Body of pancreas (tissue), 4 donors: ENCODE measurements around the gene MLNR. TPM values are rescaled to one million over a fixed set of nuclear protein-coding genes. Genes with fewer than 3 reads are reported as not detected.

Experiments
- ATAC-seq: fragments of 150-250 bp; one replicate; pipeline ENCODE4 v1.9.1; 2016
- DNase-seq, 4 donors: peaks; one replicate each; pipeline ENCODE4 v3.0.0-alpha.2; 2019
- H3K27ac ChIP-seq, 4 donors: fragments of 200-600 bp; sonication (generic); 1 replicate in 3 of 4; 2 replicates in 1 of 4; pipeline versions ENCODE4 v1.5.1 to v1.6.1; 2016 to 2019; ENCODE audit warnings: mild to moderate bottlenecking in 1 of 4, mixed read lengths in 1 of 4, moderate library complexity in 1 of 4
- H3K27me3 ChIP-seq, 2 donors: fragments of 200-600 bp; sonication (generic); one replicate each; pipeline ENCODE4 v1.6.0; 2016; ENCODE audit warnings: mild to moderate bottlenecking in 1 of 2
- H3K36me3 ChIP-seq, 2 donors: fragments of 200-600 bp; sonication (generic); replicated peaks in 1 of 2; 2 replicates each; pipeline ENCODE4 v1.5.1; 2016; ENCODE audit warnings: low read depth in 2 of 2; ENCODE audit not compliant: insufficient read depth in 1 of 2
- H3K4me1 ChIP-seq: fragments of 200-600 bp; sonication (generic); one replicate; pipeline ENCODE4 v1.6.0; 2016
- H3K4me3 ChIP-seq, 2 donors: fragments of 200-600 bp; sonication (generic); 1 replicate in 1 of 2; 2 replicates in 1 of 2; pipeline ENCODE4 v1.5.1; 2016 to 2019
- H3K9me3 ChIP-seq, 3 donors: fragments of 200-600 bp; sonication (generic); 1 replicate in 2 of 3; 2 replicates in 1 of 3; pipeline ENCODE4 v1.5.1; 2016
- CTCF ChIP-seq, 7 experiments: fragments of 450-650 bp in 4 of 7; fragments of 200-600 bp in 3 of 7; sonication (generic) in 3 of 7; IDR thresholded peaks; one replicate each; pipeline ENCODE4 v1.5.1; 2016 to 2019; ENCODE audit warnings: antibody characterized with exemption in 7 of 7
- POLR2A ChIP-seq, 3 donors: fragments of 450-650 bp; IDR thresholded peaks; one replicate each; pipeline ENCODE4 v1.6.1; 2016; ENCODE audit warnings: antibody characterized with exemption in 3 of 3, mild to moderate bottlenecking in 2 of 3
- WGBS, 2 donors: methylation state at CpG; one replicate each; pipeline ENCODE4 v1.1.5; 2017; 5-methylcytosine and 5-hydroxymethylcytosine counted together
- intact Hi-C: fragments of 100-400 bp; cut with DNase I; formaldehyde crosslinking; loops from one replicate; pipeline ENCODE4 v1.15.1; 2023
- total RNA-seq, 2 donors: library from RNA; depleted of rRNA; stranded (reverse); fragments of >200 nt; gene quantifications; one replicate each; pipeline ENCODE4 v1.1.0, GENCODE V29; 2016

MLNR gene
- total RNA-seq, 2 donors from 2014 or later = not detected

GRCh38 chr13:49217962-49218492 is 2.1 kb upstream of the MLNR start:
- no peak for TF ChIP-seq POLR2A (IDR thresholded peaks at IDR 0.05)
- TF ChIP-seq CTCF (IDR thresholded peaks at IDR 0.05) = no peak
- Histone ChIP-seq H3K4me3 (no peak overlapping the region), H3K9me3 (no peaks in the 10 kb centered on the region), H3K27me3 (peaks cover 8 to 30% of the 10 kb centered on the region in 2 donors), H3K36me3 (no peaks in the 10 kb centered on the region), H3K4me1 (peaks cover 24% of the 10 kb centered on the region), H3K27ac (no peak overlapping the region)
- DNase-seq (no peak), ATAC-seq (no peak)
- 48 to 55% methylated on average over 17 of the region's 17 CpGs for WGBS, 2 donors
- intact Hi-C loops = no loop called here

DNA sequence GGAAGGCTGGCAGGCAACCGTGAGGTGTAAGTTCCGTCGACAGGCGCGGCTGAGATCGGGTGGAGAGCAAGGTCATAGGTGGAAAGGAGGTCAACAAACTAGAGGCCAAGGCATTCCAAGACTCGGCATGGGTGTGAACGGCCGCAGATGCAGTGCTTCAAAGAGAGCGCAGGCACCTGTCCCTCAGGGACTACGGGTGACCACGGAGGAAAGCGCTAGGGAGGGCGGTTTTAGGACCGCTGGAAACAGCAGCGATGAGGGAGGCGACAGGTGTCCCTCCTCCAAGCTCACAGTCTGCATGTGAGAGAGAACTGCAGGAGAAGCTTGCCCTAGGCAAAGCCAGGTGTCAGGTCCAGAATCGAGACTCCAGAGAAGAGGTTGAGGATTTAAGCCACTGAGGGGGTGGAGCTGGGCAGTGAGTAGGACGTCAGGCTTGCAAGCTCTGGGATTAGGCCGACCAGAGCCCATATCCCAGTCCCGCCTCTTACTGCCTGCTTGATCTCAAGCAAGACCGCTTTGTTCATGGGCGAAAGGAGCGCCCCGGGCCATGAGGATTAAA is 1.6 kb upstream of the MLNR start:
- H3K27me3 ChIP-seq = peaks cover 8 to 30% of the 10 kb centered on the region in 2 donors
- intact Hi-C loops = no loop called here
- H3K9me3 ChIP-seq = no peaks in the 10 kb centered on the region
- H3K4me3 ChIP-seq = no peak overlapping the region
- no peak for TF ChIP-seq POLR2A (IDR thresholded peaks at IDR 0.05)
- no peak for DNase-seq
- 31 to 32% methylated on average over 25 of the region's 25 CpGs for WGBS, 2 donors
- peaks cover 24% of the 10 kb centered on the region for H3K4me1 ChIP-seq
- H3K36me3 ChIP-seq = no peaks in the 10 kb centered on the region
- no peak for ATAC-seq
- H3K27ac ChIP-seq = no peak overlapping the region

DNA sequence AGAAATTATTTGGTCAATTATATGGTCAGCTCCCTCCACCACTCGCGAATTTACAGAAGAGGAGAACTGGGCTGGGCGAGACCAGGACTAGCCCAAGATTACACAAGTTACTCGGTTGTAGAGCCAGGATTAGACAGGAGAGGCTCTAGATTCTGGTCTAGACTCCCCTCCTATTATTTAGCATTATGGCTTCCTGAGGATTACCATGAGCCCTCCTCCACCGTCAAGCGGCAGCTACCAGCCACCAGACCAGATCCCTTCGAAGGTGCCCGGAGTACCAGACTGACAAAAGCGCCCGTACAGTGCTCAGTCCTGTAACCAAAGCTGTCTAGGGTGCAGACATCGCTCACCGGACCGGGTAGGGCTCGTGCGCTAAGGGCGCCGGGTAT is 497 bp upstream of the MLNR start:
- Histone ChIP-seq H3K36me3 (no peaks in the 10 kb centered on the region), H3K4me3 (no peak overlapping the region), H3K27me3 (peaks cover 8 to 30% of the 10 kb centered on the region in 2 donors), H3K9me3 (no peaks in the 10 kb centered on the region), H3K4me1 (peaks cover 21% of the 10 kb centered on the region), H3K27ac (no peak overlapping the region)
- DNase-seq (no peak), ATAC-seq (no peak)
- WGBS, 2 donors = 18 to 35% methylated on average over 10 to 17 of the region's 17 CpGs
- TF ChIP-seq CTCF (IDR thresholded peaks at IDR 0.05) (no peak), POLR2A (IDR thresholded peaks at IDR 0.05) (no peak)
- intact Hi-C loops = no loop called here

- TF ChIP-seq POLR2A (IDR thresholded peaks at IDR 0.05) = no peak
- no peak for TF ChIP-seq CTCF (IDR thresholded peaks at IDR 0.05)
- ATAC-seq (no peak), DNase-seq (no peak)
- no peak overlapping the region for H3K4me3 ChIP-seq
- H3K4me1 ChIP-seq = peaks cover 31% of the 10 kb centered on the region
- H3K9me3 ChIP-seq = no peaks in the 10 kb centered on the region
- no peaks in the 10 kb centered on the region for H3K36me3 ChIP-seq
- no peak overlapping the region for H3K27ac ChIP-seq
- peaks cover 8 to 30% of the 10 kb centered on the region in 2 donors for H3K27me3 ChIP-seq
- intact Hi-C loops = no loop called here
- WGBS, 2 donors = 10 to 30% methylated on average over 14 to 61 of the region's 73 CpGs
Observed at GRCh38 chr13:49220856-49221589, 885 bp downstream of the MLNR start.

GRCh38 chr13:49221590-49221965 is 1.4 kb downstream of the MLNR start:
- H3K27me3 ChIP-seq = peaks cover 8 to 30% of the 10 kb centered on the region in 2 donors
- no peaks in the 10 kb centered on the region for H3K36me3 ChIP-seq
- ATAC-seq (no peak), DNase-seq (no peak)
- H3K27ac ChIP-seq = no peak overlapping the region
- intact Hi-C loops = no loop called here
- no peak overlapping the region for H3K4me3 ChIP-seq
- 67 to 80% methylated on average over 4 of the region's 4 CpGs for WGBS, 2 donors
- H3K9me3 ChIP-seq = no peaks in the 10 kb centered on the region
- H3K4me1 ChIP-seq = peaks cover 31% of the 10 kb centered on the region
- TF ChIP-seq CTCF (IDR thresholded peaks at IDR 0.05) (no peak), POLR2A (IDR thresholded peaks at IDR 0.05) (no peak)
